Measurements from ENCODE around the gene CDC27. TPM values are rescaled to one million over a fixed set of nuclear protein-coding genes. Genes with fewer than 3 reads are reported as not detected.
"Not testable (repeated sequence)": the region's sequence is repeated elsewhere in the genome, so short reads cannot be mapped to it uniquely, and the experiment has no call there.

The CDC27 gene
- total RNA-seq, 1 experiment from 2014 or later: 109 TPM

GRCh38 chr17:47071171-47071570 lies 117.9 kb downstream of the CDC27 start:
- DNase-seq (ENCODE audit: low read depth): not testable (repeated sequence)

- peak; percentile 29 for DNase-seq (ENCODE audit: low read depth)
Measured at GRCh38 chr17:47070266-47070665, 118.8 kb downstream of the CDC27 start.

Other genes with a start within 250 kb of the CDC27 start
- gene RPRML, start 210.0 kb downstream of the CDC27 start, total RNA-seq (2014; rRNA removed; shearing (Covaris generic)): not detected in 2 replicates
- gene MYL4, start 20.1 kb upstream of the CDC27 start, total RNA-seq (2014; rRNA removed; shearing (Covaris generic)): not detected in 2 replicates
- gene ITGB3, start 64.5 kb upstream of the CDC27 start, total RNA-seq (2014; rRNA removed; shearing (Covaris generic)): 19.7 and 26.7 TPM in 2 replicates
- 1.6 and 3.0 TPM in 2 replicates for gene EFCAB13, start 134.7 kb upstream of the CDC27 start, total RNA-seq (2014; rRNA removed; shearing (Covaris generic))

Data from RPMI7951 (cell line).